ENCODE data around the gene COPS3. TPM values are rescaled to one million over a fixed set of nuclear protein-coding genes. Genes with fewer than 3 reads are reported as not detected.

Gene COPS3
- total RNA-seq, 4 donors from 2014 or later: 50.8 to 68.0 (median 59.6) TPM

GRCh38 chr17:17324616-17325015 lies 43.6 kb upstream of the COPS3 start:
- WGBS, 2 donors: 97 to 99% methylated on average over 8 of the region's 8 CpGs
- TF ChIP-seq CTCF (IDR thresholded peaks at IDR 0.05) (no peak), POLR2A (IDR thresholded peaks at IDR 0.05) (no peak)
- no peak for DNase-seq (ENCODE audit: low spot score in 2 of 2)
- H3K4me3 ChIP-seq (ENCODE audit: low read depth, poor library complexity, severe bottlenecking): no peak overlapping the region
- intact Hi-C loops (cut with DNase I; ENCODE audit: low total_unique reads): no loop called here

- H3K4me3 ChIP-seq (ENCODE audit: low read depth, poor library complexity, severe bottlenecking): no peak overlapping the region
- 94 to 95% methylated on average over 21 of the region's 21 CpGs for WGBS, 2 donors
- TF ChIP-seq POLR2A (IDR thresholded peaks at IDR 0.05) (no peak), CTCF (IDR thresholded peaks at IDR 0.05) (no peak)
- intact Hi-C loops (cut with DNase I; ENCODE audit: low total_unique reads): no loop called here
- peak in 1 of 2 donors; percentile 58 for DNase-seq (ENCODE audit: low spot score in 2 of 2)
Observed at GRCh38 chr17:17322516-17323510, 41.8 kb upstream of the COPS3 start.

GRCh38 chr17:17321356-17322025 lies 40.4 kb upstream of the COPS3 start:
- no peak for TF ChIP-seq CTCF (IDR thresholded peaks at IDR 0.05)
- no peak for TF ChIP-seq POLR2A (IDR thresholded peaks at IDR 0.05)
- peak in 1 of 2 donors; percentile 65 for DNase-seq (ENCODE audit: low spot score in 2 of 2)
- intact Hi-C loops (cut with DNase I; ENCODE audit: low total_unique reads): no loop called here
- H3K4me3 ChIP-seq (ENCODE audit: low read depth, poor library complexity, severe bottlenecking): no peak overlapping the region
- 77 to 80% methylated on average over 11 of the region's 11 CpGs for WGBS, 2 donors

- intact Hi-C loops (cut with DNase I; ENCODE audit: low total_unique reads): no loop called here
- 87 to 88% methylated on average over 10 of the region's 10 CpGs for WGBS, 2 donors
- no peak overlapping the region for H3K4me3 ChIP-seq (ENCODE audit: low read depth, poor library complexity, severe bottlenecking)
- DNase-seq (ENCODE audit: low spot score in 2 of 2): no peak
- TF ChIP-seq CTCF (IDR thresholded peaks at IDR 0.05) (no peak), POLR2A (IDR thresholded peaks at IDR 0.05) (no peak)
Observed at GRCh38 chr17:17320911-17321220, 39.8 kb upstream of the COPS3 start.

- intact Hi-C loops (cut with DNase I; ENCODE audit: low total_unique reads): no loop called here
- 85 to 91% methylated on average over 16 of the region's 16 CpGs for WGBS, 2 donors
- no peak for TF ChIP-seq POLR2A (IDR thresholded peaks at IDR 0.05)
- TF ChIP-seq CTCF (IDR thresholded peaks at IDR 0.05): no peak
- peak in 1 of 2 donors; percentile 83 for DNase-seq (ENCODE audit: low spot score in 2 of 2)
- H3K4me3 ChIP-seq (ENCODE audit: low read depth, poor library complexity, severe bottlenecking): no peak overlapping the region
Observed at GRCh38 chr17:17320188-17320910, 39.3 kb upstream of the COPS3 start.
